GM13977 (cell line): ENCODE data around the gene MEF2C.

Source experiments
- DNase-seq: peaks from one replicate; pipeline ENCODE4 v3.0.0; 2012; ENCODE audit warnings: low spot score
- CTCF ChIP-seq: IDR thresholded peaks from 2 replicates; pipeline ENCODE4 v1.5.1; 2012; ENCODE audit warnings: mild to moderate bottlenecking, control low read depth; ENCODE audit not compliant: insufficient read depth; ENCODE audit errors: extremely low read depth, missing control alignments
- in situ Hi-C: fragments of 300-500 bp; cut with MboI; formaldehyde crosslinking; loops from one replicate; pipeline ENCODE4 v1.12.0; 2022; ENCODE audit warnings: low sequenced_read_pairs, low pct_unique_long_range_greater_than_20kb, mixed read lengths, inconsistent platforms; ENCODE audit not compliant: unreplicated experiment

The MEF2C gene

GRCh38 chr5:88695232-88695631 is 187.8 kb downstream of the MEF2C start:
- in situ Hi-C loops: no loop called here
- DNase-seq: no peak
- no peak for TF ChIP-seq CTCF

GRCh38 chr5:88694023-88694679 is 188.8 kb downstream of the MEF2C start:
- no peak for TF ChIP-seq CTCF
- in situ Hi-C loops: no loop called here
- DNase-seq: no peak

- DNase-seq: peak; percentile 28
- TF ChIP-seq CTCF: no peak
- in situ Hi-C loops: no loop called here
Measured at GRCh38 chr5:88693071-88693932, 189.7 kb downstream of the MEF2C start.

GRCh38 chr5:88691945-88692868 is 190.8 kb downstream of the MEF2C start:
- in situ Hi-C loops: no loop called here

GRCh38 chr5:88691230-88691582 is 191.8 kb downstream of the MEF2C start:
- TF ChIP-seq CTCF: no peak
- DNase-seq: no peak
- in situ Hi-C loops: no loop called here

More at GRCh38 chr5:88691945-88692868, 190.8 kb downstream of the MEF2C start:
- no peak for DNase-seq
- no peak for TF ChIP-seq CTCF
